ENCODE results near the gene CDCA3.
"Not testable (repeated sequence)": the region's sequence is repeated elsewhere in the genome, so short reads cannot be mapped to it uniquely, and the experiment has no call there.

CDCA3 gene

GRCh38 chr12:6872073-6873048, 21.3 kb upstream of the CDCA3 start:
- peak; percentile 88 to 91 for DNase-seq

DNA sequence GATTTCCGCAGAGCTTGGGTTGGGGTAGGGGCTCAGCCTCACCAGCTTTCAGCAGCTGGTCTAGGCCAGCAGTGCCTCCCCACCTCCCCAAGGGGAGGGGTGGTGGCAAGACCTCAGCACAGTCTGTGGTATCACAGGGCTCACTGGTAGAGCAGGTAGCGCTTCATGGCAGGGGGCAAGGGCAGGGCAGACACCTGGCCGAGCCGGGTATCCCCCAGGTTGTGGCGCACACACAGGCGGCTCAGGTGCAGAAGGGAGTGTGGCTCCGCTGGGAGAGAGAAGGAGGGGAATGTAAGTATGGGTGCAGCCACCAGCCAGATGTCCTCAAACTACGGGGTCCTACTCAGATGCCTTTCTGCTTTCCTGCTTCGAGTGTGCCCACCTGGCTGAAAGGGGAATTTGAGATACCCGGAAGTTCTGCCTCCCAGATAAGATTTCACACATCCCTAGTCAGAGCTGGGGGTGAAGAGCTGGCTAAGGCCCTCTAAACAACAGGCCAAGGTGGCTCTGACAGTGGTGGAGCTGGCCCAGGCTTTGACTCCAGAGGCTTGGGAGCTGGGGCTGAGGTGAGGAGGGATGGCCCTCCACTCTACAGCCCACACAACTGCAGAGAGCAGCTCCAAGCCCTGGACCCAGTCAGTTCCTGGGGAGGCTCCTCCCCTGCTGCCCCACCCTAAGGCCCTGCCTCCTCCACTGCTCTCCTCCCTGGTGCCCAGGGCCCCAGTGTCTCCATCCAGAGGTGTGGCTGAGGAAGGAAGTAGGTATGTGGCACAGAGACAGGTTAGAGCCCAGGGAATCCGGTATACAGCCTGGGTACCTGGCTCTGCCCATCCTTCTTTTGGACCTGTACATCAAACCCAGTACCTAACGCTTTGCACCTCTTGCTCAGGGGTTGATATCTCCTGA, 20.2 kb upstream of the CDCA3 start:
- peak; percentile 62 to 73 for DNase-seq

DNA sequence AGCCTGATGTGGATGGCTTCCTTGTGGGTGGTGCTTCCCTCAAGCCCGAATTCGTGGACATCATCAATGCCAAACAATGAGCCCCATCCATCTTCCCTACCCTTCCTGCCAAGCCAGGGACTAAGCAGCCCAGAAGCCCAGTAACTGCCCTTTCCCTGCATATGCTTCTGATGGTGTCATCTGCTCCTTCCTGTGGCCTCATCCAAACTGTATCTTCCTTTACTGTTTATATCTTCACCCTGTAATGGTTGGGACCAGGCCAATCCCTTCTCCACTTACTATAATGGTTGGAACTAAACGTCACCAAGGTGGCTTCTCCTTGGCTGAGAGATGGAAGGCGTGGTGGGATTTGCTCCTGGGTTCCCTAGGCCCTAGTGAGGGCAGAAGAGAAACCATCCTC, 19.2 kb upstream of the CDCA3 start:
- not testable (repeated sequence) for DNase-seq

- DNase-seq = peak; percentile 87 to 90
Measured at GRCh38 chr12:6869049-6870021, 18.2 kb upstream of the CDCA3 start.

DNA sequence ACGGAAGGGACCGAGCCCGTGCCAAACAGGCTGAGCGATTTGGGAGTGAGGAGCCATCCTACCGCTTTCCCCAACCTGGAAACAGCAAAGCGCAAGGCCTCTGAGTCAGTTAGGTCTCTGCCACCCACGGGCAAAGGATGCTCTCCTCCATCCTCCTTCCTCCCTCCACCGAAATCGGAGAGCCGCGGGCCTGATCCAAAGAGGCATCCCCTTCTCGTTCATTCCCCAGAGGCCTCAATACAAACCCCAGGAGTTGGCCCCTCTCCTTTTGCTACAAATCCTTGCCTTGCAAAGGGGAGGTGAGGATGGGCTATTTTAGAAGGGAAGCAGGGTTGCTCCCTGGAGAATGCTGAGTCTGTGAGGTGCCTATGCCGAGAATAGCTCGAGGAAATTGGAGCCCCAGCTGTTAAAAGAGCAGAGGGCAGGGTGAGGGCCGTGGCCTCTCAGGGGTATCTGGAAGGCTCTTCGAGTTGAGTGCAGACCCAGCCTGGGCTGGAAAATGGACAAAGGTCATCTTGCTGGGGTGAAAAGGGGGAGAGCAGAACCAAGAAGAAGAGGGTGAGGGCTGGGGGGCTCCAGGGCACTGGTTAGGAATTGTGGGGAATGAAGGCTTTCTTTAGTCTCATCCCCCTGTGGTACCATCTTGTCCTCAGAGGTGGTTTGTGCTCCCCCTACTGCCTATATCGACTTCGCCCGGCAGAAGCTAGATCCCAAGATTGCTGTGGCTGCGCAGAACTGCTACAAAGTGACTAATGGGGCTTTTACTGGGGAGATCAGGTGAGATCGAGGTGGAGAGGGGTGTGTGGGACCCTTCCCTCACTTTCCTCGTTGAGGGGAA, 17.3 kb upstream of the CDCA3 start:
- DNase-seq = peak; percentile 15 to 21

DNA sequence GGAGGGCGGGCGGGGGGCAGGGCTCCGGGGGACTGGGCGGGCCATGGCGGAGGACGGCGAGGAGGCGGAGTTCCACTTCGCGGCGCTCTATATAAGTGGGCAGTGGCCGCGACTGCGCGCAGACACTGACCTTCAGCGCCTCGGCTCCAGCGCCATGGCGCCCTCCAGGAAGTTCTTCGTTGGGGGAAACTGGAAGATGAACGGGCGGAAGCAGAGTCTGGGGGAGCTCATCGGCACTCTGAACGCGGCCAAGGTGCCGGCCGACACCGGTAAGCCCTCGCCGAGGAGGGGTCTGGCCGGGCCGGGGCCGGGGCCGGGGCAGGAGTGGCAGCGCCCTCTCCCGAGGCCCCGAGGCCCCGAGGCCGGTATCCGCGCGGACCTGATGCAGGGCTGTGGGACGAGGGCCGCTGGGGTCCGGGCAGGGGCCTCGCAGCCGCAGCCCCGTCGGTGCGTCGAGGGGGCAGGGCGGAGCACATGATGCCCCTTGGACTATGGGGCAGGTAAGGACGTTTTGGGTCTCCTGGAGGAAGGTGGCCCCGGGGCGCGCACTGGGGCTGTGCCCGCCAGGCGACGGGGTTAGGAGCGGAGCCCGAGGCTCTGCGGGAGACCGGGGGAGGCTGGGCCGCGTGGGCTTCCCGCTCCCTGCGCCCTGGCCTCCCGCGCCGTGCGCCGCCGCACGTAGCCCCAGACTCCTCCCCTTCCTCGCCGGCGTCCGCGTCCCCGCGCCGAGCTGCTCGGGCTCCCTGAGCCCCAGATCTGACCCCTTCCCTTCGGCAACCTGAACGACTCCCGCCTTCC, 16.5 kb upstream of the CDCA3 start, which contains the start of gene TPI1:
TSS of gene TPI1 (plus strand) at position 119 of the 798 bp plus-strand sequence. CDS start at position 155, 36 bp downstream.
- DNase-seq = peak; percentile 81 to 84

- no peak for DNase-seq
Measured at GRCh38 chr12:6866920-6867412, 15.9 kb upstream of the CDCA3 start.

DNA sequence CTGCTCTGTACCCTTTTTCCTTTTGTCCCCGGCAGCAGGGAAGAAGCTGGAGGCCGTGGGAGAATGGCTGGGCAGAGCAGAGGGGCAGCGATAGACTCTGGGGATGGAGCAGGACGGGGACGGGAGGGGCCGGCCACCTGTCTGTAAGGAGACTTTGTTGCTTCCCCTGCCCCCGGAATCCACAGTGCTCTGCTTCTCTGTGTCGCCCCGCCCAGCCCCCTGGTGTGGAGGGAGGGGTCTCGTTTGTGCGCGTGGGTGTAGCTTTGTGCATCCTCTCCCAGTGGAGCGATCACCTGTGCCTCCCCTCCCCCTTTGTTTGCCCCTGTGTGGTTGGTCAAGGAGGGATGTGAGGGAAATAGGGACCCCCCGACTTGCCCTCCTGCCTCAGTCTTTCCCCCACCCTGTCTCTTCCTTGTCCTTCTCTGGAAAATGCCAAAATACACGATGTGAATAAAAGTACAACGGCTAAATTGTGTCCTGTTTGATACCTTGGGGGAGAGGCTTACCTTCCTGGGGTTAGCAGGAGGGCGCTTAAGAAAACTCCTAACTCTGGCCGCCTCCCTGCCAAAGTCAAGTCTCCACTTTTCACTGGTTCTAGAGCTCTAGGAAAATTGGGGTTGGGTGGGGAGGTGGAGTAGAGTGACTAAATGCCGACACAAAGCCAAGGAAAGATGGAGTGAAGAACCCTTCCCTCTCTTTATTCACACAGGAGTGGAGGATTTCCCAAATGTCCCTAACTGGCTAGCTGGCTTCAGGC, 15.3 kb upstream of the CDCA3 start:
- DNase-seq = no peak

DNA sequence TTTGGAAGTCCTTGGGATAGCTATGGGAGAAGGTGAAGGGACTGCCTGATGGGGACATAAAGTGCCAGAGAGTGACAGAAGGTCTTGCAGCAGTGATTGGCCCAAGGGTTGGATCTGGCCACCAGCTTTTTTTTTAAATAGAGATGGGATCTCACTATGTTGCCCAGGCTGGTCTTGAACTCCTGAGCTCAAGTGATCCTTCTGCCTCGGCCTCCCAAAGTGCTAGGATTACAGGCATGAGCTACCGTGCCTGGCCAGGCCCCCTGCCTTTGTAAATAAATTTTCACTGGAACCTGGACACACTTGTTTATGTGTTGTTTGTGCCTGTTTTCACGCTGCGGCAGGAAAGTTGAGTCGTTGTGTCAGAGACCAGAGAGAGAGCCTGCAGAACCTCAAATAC, 14.2 kb upstream of the CDCA3 start:
- DNase-seq = not testable (repeated sequence)

- no peak for DNase-seq
Measured at GRCh38 chr12:6863586-6864321, 12.7 kb upstream of the CDCA3 start.

DNA sequence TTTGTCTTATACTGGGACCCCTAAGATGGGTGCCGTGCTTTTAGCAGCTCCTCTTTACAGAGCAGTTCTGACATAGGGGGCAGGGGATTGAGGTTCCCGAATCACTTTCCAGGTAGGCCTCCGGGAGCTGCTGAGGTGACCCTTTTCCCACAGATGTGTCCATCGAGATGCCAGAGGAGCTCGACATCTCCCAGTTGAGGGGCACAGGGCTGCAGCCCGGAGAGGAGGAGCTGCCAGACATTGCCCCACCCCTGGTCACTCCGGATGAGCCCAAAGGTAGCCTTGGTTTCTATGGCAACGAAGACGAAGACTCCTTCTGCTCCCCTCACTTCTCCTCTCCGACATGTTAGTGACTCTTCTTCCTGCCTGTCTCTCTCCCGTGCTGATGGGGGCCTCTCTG, 11.9 kb upstream of the CDCA3 start:
- no peak for DNase-seq

GRCh38 chr12:6861391-6861790, 10.3 kb upstream of the CDCA3 start:
- no peak for DNase-seq

- DNase-seq = no peak
Measured at GRCh38 chr12:6860942-6861341, 9.9 kb upstream of the CDCA3 start.

- DNase-seq = no peak
Measured at GRCh38 chr12:6860116-6860515, 9.0 kb upstream of the CDCA3 start.

DNA sequence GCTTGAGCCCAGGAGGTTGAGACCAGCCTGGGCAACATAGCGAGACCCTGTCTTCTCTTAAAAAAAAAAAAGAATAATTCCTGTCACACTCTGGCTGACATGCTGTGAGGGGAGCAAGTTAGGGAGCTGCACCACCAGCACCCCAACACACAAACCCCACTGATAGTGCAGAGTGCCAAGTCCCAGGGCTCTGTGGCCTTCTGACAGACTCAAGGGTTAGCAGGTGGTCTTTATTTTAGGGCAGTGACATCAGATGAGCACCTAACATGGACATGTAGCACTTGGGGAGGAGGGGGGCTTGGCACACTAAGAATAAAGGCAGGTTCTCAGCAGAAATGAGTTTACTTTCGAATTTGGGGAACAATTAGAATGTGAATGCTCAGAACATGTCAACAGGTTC, 7.7 kb upstream of the CDCA3 start:
- DNase-seq = no peak

GRCh38 chr12:6855322-6855721, 4.2 kb upstream of the CDCA3 start:
- no peak for DNase-seq

DNA sequence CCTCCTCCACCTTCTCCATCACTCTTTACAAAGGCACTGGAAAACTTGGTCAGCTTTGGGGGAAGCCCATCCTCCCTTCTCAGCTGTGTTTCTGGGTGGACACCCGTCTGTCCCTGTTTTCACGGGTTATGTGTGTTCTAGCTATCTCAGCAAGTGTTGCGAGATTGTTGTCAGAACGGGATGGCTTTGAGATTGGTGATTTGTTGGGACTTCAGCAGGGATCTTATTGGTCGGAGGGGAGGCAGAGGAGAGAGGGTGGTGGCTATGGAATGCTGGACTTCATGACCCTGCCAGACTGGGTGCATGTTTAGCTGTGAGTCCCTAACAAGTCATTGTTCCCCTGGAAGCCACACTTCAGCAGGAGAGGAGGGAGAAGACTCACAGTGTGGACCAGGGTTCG, 3.0 kb upstream of the CDCA3 start:
- no peak for DNase-seq

DNA sequence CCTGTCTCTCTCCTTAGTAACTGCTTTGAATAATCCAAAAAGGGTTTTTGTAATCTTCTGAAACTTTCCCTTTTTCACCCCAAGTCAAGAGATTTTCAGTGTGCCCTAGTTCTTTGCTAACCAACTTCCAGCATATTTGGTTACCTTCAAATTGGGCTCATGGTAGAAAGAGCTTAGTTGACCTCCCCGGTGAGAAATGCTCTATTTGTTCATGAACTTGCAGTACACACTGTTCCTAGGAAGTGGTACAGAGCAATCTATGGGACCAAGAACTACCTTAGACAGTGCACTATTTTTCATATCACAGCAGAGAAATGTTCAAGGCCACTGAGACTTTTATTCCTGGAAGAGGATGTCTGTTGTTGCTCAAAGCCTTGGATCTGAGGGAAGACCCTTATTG, 2.5 kb upstream of the CDCA3 start:
- no peak for DNase-seq

Data from activated CD4-positive, alpha-beta T cell treated with anti-CD3 and anti-CD28 coated beads, Interleukin-2, amount 50 U/mL, for 48 hours (primary cell).